Heart left ventricle (tissue), 13 donors: ENCODE data around the gene SEC61B.
"Not testable (repeated sequence)": the region's sequence is repeated elsewhere in the genome, so short reads cannot be mapped to it uniquely, and the experiment has no call there.

ENCODE experiments used
- POLR2A ChIP-seq, 2 donors: fragments of 450-650 bp; IDR thresholded peaks; one replicate each; pipeline ENCODE4 v1.6.1; 2017; ENCODE audit warnings: antibody characterized with exemption in 2 of 2, mild to moderate bottlenecking in 2 of 2, moderate library complexity in 2 of 2
- TF ChIP-seq, protein P1 (sequence below), 12 donors: fragments of 200-600 bp; sonication (generic) in 4 of 12; IDR thresholded peaks; one replicate each; pipeline versions ENCODE4 v1.5.0 to v1.8.0; 2018 to 2022; ENCODE audit warnings: antibody characterized with exemption in 12 of 12, mild to moderate bottlenecking in 5 of 12
- donor health status: ischemic (EF 13 %, LVEDD 7.1; RV severe dilation, severe dysfunction).
- donor health status: DM: no; HTN: yes; CAD: no.
- donor health status: DM: no; HTN: no; CAD: no.
- donor health status: ischemic (EF 25% LVEDD 6.9; RV normal size, moderate dysfunction).
- donor health status: ischemic (EF 25% LVEDD 5.7; RV mildly dilated, moderate dysfunction).
- donor health status: ischemic (EF 35%, LVEDD 5.7; RV mildly dilated, moderate dysfunction).
- donor health status: nonischemic (EF 11% LVEDD 7.7; RV severe dilation, severe dysfunction).
- donor health status: DM: yes; HTN: yes; CAD: no.
- donor health status: PGD.
- donor health status: ischemic (EF 29% LVEDD 5.4; RV normal size, mild dysfunction).
- donor health status: nonischemic (EF 23%, LVEDD 6.1; RV moderate dilation, normal function).

GRCh38 chr9:99196484-99196883 lies 25.6 kb upstream of the SEC61B start:
- TF ChIP-seq, protein P1, sequence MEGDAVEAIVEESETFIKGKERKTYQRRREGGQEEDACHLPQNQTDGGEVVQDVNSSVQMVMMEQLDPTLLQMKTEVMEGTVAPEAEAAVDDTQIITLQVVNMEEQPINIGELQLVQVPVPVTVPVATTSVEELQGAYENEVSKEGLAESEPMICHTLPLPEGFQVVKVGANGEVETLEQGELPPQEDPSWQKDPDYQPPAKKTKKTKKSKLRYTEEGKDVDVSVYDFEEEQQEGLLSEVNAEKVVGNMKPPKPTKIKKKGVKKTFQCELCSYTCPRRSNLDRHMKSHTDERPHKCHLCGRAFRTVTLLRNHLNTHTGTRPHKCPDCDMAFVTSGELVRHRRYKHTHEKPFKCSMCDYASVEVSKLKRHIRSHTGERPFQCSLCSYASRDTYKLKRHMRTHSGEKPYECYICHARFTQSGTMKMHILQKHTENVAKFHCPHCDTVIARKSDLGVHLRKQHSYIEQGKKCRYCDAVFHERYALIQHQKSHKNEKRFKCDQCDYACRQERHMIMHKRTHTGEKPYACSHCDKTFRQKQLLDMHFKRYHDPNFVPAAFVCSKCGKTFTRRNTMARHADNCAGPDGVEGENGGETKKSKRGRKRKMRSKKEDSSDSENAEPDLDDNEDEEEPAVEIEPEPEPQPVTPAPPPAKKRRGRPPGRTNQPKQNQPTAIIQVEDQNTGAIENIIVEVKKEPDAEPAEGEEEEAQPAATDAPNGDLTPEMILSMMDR (IDR thresholded peaks at IDR 0.05) = not testable (repeated sequence)
- TF ChIP-seq POLR2A (IDR thresholded peaks at IDR 0.05) = not testable (repeated sequence)
